GM21786 (cell line): ENCODE measurements around the gene FGF19.

Experiments
- ATAC-seq: cut with Tn5 transposase; IDR thresholded peaks from one replicate; pipeline ENCODE4 v1.9.1; 2021; ENCODE audit not compliant: unreplicated experiment

Gene FGF19

GRCh38 chr11:69718147-69718546 is 14.3 kb upstream of the FGF19 start:
- ATAC-seq: no peak

DNA sequence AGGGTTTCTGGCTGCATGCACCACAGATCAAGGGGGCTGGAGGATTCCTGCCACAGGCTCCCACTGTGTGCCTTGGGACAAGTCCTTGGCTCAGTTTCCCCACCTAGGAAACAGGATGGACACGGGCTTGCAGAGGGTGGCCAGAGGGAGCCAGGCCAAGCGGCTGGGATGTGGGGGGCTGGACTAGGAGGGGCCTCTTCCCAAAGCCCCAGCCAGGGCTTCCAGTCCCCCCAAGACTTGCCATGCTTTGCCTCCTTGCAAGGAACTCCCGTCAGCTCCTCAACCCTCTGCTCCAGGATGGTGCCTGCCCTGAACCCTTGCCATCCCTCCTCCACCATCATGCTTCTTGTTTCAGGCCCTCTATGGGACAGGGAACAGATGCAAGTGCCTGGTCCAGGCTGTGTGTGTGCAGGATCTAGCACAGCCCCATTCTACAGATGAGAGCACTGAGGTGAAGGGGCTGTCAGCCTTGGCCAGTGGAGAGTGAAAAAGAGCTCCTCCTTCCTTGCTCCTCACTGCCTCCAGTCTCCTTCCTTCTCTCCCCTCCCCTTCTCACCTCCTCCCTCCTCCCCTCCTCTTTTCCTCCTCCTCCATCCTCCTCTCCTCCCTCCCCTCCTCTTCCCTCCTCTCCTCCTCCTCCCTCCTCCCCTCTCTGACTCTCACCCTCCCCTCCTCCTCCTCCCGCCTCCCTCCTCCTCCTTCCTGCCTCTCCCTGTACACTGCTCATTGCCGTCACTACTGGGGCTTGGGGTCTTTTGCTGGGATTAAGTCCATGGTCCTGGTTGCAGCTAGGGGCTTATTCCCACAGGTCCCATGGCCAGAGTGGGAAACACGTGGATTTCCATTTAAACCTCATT is 13.3 kb upstream of the FGF19 start:
- ATAC-seq: no peak

DNA sequence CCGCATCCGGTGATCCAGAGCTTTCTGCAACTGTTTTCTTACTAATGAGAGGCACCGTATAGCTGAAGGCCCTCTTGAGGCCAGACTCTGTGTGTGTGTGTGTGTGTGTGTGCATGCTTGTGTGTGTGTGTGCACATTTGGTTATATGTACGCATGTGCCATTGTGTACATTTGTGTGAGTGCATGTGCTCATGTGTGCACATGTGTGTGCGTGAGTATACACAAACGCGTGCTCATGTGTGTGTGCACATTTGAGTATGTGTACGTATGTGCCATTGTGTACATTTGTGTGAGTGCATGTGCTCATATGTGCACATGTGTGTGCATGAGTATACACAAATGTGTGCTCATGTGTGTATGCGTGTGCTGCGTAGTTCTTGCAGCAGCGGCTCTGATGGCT is 12.3 kb upstream of the FGF19 start:
- ATAC-seq: no peak

GRCh38 chr11:69715446-69715845 is 11.6 kb upstream of the FGF19 start:
- ATAC-seq: no peak

GRCh38 chr11:69711822-69712801 is 8.3 kb upstream of the FGF19 start:
- ATAC-seq: no peak

DNA sequence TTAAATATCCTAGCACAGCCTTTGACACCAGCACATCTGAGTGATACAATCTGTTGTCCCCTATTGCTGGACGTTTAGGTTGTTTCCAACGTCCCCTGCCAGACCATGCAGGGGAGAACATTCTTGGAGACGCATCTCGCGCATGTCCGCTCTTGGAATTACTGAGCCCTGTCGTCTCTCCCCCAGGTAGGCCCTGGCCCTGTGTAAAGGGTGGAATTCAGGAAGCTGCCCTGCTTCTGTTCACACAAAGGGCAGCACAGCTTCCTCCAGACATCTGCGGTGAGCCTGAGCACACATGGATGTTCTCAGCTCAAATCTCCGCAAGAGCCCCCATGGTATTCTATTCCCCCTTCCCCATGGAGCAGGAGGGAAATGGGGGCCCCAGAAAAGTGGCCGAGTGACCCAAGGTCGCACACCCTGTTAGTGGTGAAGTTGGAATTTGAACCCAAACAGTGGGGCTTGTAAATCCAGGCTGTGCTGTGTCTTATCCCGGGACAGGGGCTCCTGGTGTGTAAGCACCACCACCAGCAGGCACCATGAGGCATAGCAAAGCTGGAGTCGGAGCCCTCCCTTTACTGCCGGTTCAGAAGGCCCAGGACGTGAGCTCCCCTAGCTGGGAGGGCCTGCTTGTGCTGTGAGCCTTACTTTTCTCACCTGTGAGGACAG is 5.0 kb upstream of the FGF19 start:
- no peak for ATAC-seq

- ATAC-seq: no peak
Measured at GRCh38 chr11:69707176-69707575, 3.4 kb upstream of the FGF19 start.

DNA sequence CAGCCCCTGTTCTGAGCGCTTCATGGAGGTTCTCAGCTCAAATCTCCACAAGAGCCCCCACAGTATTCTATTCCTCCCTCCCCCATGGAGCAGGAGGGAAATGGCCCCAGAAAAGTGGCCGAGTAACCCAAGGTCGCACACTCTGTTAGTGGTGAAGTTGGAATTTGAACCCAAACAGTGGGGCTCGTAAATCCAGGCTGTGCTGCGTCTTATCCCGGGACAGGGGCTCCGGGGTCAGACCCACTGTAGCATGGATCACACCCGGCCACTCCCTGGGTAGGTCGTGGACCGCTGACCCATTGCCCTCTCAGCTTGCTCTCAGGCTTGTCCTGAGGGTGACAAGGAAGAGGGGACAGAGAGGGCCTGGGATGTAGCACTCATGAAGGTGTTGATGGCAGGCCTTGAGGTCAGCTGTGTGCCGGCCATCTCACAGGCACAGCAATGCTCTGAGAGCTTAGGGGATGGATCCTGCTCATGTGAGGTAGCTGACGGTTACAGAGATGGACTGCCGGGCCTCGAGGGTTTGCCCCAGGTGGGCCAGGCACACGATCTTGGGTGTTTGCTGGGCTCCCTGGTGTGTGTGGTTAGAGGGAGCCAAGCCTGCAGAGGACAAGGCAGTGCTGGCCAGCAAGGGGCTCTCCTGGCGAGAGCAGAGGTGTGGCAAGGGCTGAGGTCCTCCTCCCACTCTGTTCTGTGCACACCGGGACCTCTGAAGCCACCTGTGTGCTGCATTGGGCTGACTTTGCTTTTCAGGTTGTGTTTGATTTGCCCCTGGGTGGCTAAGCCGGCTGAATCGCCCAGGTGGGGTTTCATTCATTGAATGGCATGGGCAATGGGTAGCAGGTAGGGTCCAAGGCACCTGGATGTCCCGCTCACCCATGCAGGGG is 2.3 kb upstream of the FGF19 start:
- no peak for ATAC-seq

- no peak for ATAC-seq
Measured at GRCh38 chr11:69705351-69705811, 1.6 kb upstream of the FGF19 start.

DNA sequence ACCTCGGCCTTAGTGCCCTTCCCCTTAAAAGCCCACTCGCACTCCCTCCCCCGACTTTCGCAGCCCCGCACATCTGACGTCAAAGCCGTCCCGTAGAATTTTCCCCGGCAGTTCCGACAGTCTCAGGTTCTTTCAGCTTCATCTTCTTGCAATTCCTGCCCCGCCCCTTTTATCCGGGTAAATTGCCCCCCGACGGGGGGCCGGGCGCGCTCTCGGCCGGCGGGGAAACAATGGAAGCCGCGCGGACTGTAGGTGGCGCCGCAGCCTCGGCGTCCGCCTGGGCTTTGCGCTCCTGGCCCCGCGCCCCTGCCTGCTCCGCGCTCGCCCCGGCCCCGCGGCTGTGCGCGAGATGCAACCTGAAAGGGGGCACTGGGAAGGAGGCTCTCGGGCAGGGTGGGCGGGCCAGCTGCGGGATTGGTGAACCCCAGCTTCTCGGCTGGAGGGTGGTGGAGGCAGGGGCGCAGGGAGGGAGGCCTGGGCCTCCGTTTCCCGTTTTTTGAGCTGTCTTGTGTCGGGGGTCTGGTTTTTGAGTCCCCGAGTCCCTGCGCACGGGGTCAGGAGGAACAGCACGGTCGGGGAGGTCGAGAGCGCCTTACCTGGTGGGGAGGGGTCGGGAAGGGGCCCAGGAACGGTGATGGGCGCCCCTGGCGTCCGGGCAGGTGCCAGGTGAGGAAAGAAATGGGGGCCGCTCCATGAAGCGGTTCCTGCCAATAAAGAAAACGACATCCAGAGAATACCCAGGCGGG is 859 bp upstream of the FGF19 start:
- no peak for ATAC-seq

- no peak for ATAC-seq
Measured at GRCh38 chr11:69703453-69703767, 412 bp downstream of the FGF19 start.

- no peak for ATAC-seq
Measured at GRCh38 chr11:69702769-69703452, 911 bp downstream of the FGF19 start.

DNA sequence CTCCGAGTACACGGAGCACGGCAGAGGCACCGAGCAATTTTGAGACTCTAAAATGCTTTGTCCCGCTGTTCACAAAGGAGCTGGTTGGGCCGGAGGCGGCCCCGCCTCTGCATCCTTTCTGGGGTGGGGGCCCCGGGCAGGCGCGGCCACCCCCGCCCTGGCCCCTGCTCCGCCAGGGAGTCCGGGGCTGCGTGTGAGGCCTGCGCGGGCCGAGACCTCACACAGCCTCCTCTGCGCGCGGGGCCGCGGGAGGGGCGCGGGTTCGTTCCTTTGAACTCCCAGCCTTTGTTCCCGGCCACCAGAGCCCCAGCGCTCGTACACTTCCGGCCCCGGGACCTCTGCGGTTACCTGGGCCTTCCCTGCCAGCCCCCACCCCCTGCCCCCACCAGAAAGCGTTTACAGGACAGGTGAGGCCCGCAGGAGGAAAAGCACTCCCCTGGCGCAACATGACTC is 1.6 kb downstream of the FGF19 start:
- no peak for ATAC-seq

GRCh38 chr11:69700278-69701140 is 3.3 kb downstream of the FGF19 start:
- ATAC-seq: no peak

- ATAC-seq: no peak
Measured at GRCh38 chr11:69699213-69699612, 4.6 kb downstream of the FGF19 start.

GRCh38 chr11:69698362-69698761 is 5.5 kb downstream of the FGF19 start:
- ATAC-seq: no peak

DNA sequence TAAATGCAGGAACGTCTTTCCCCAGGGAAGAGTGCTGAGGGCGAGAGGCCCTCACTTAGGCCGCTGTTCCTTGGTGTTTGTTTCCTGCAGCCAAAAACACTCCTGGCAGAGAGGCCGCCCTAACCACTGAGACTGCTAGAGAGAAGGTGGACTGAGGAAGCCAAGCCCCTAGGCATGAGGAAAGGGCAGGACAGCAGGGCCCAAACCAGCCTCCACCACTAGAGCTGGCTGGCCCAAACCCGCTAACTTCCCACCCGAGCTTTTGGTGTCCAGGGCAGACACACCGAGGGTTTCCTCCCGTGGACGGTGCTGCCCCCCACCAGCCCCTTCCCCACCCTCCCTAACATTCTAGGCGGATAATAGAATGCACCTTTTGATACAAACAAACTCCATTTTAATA is 6.0 kb downstream of the FGF19 start:
- no peak for ATAC-seq

- ATAC-seq: no peak
Measured at GRCh38 chr11:69697469-69697843, 6.4 kb downstream of the FGF19 start.
